ENCODE measurements around the gene TUBAL3. TPM values are rescaled to one million over a fixed set of nuclear protein-coding genes. Genes with fewer than 3 reads are reported as not detected.
"Not testable (repeated sequence)": the region's sequence is repeated elsewhere in the genome, so short reads cannot be mapped to it uniquely, and the experiment has no call there.

The TUBAL3 gene
- total and polyA plus RNA-seq, 2 of the 4 experiments (the other 2 are of a cell fraction) = not detected

- H2BK5ac ChIP-seq (ENCODE audit: low read depth, low read length, poor library complexity, severe bottlenecking); ATAC-seq (ENCODE audit: low read depth); H3K9me3 ChIP-seq (ENCODE audit: control insufficient read depth, insufficient read depth, low read length); H3K56ac ChIP-seq (ENCODE audit: extremely low read depth, insufficient read depth, low read length); H4K5ac ChIP-seq (ENCODE audit: low read depth, low read length); CTCF ChIA-PET; H3K18ac ChIP-seq (ENCODE audit: low read depth, low read length); H3K27me3 ChIP-seq (ENCODE audit: control insufficient read depth, insufficient read depth, low read length); H2AK5ac ChIP-seq (ENCODE audit: low read depth, low read length); H3K4me3 ChIP-seq (ENCODE audit: insufficient read depth, low read depth, low read length); DNase-seq; POLR2A ChIA-PET (ENCODE audit: unreplicated experiment); H2BK15ac ChIP-seq (ENCODE audit: low read depth, low read length); H3K4me1 ChIP-seq (ENCODE audit: control insufficient read depth, insufficient read depth, low read length); H4K8ac ChIP-seq (ENCODE audit: low read depth in 2 of 2, low read length in 2 of 2); H4K91ac ChIP-seq (ENCODE audit: insufficient read depth, low read depth, low read length); H3K27ac ChIP-seq (ENCODE audit: insufficient read depth, low read length); H2BK120ac ChIP-seq (ENCODE audit: low read depth, low read length); H2AK9ac ChIP-seq (replicated peaks; ENCODE audit: low read depth, low read length, poor library complexity); intact Hi-C loops (cut with micrococcal nuclease); H2BK20ac ChIP-seq (ENCODE audit: low read depth, low read length); H3K36me3 ChIP-seq (ENCODE audit: control insufficient read depth, insufficient read depth, low read length); H3K4ac ChIP-seq (ENCODE audit: low read depth, low read length); H4K20me1 ChIP-seq (ENCODE audit: insufficient read depth, low read length); H3K9ac ChIP-seq (ENCODE audit: low read depth, low read length); H3K14ac ChIP-seq (replicated peaks; ENCODE audit: low read depth, low read length); H3K9me1 ChIP-seq (ENCODE audit: insufficient read depth, low read length); BruUV-seq (replicated peaks); H2AFZ ChIP-seq (replicated peaks; ENCODE audit: low read length, poor library complexity); H3K23ac ChIP-seq (ENCODE audit: low read depth, low read length); dilution Hi-C loops (cut with HindIII; ENCODE audit: low sequenced_read_pairs, unreplicated experiment); H3K4me2 ChIP-seq (ENCODE audit: low read depth, low read length); in situ Hi-C loops (cut with MboI; ENCODE audit: low sequenced_read_pairs): not testable (repeated sequence)
- peaks cover 9 to 15% of the 10 kb centered on the region in 2 experiments; a peak in 3 of 4 replicates for H3K79me1 ChIP-seq (ENCODE audit: low read depth in 1 of 2, low read length in 2 of 2)
Measured at GRCh38 chr10:5410787-5411186, 6.2 kb upstream of the TUBAL3 start.
